Measurements from ENCODE around the gene ZNF280B. TPM values are rescaled to one million over a fixed set of nuclear protein-coding genes. Genes with fewer than 3 reads are reported as not detected.

ZNF280B gene
- polyA plus RNA-seq, 1 donor (not counting 4 experiments of a cell fraction or from before 2014, with no cell fraction given), result 0.04 TPM

GRCh38 chr22:22550789-22551434 is 42.4 kb upstream of the ZNF280B start:
- dilution Hi-C loops (cut with MboI; ENCODE audit: extremely low pct_ligation_motif_present, low sequenced_read_pairs), result no loop called here
- Histone ChIP-seq H3K27me3 (ENCODE audit: control insufficient read depth, extremely low read depth, insufficient read depth, low read length) (no peaks in the 10 kb centered on the region), H3K9me1 (ENCODE audit: control insufficient read depth, extremely low read depth, insufficient read depth, low read length) (no peaks in the 10 kb centered on the region), H4K20me1 (ENCODE audit: control insufficient read depth, extremely low read depth, insufficient read depth, low read length) (no peaks in the 10 kb centered on the region), H3K36me3 (ENCODE audit: control insufficient read depth in 2 of 2, extremely low read depth in 1 of 2, insufficient read depth in 2 of 2, low read length in 2 of 2) (no peaks in the 10 kb centered on the region), H2AFZ (ENCODE audit: control insufficient read depth, low read length) (no peak overlapping the region), H3K79me2 (ENCODE audit: control insufficient read depth, insufficient read depth, low read length) (no peaks in the 10 kb centered on the region), H3K4me3 (ENCODE audit: control insufficient read depth in 2 of 3, extremely low read depth in 1 of 3, insufficient read depth in 2 of 3, low read depth in 1 of 3, low read length in 3 of 3) (no peak overlapping the region), H3K27ac (ENCODE audit: control insufficient read depth, insufficient read depth, low read length) (no peak overlapping the region), H3K4me1 (ENCODE audit: control insufficient read depth, extremely low read depth, insufficient read depth, low read length) (no peaks in the 10 kb centered on the region), H3K4me2 (ENCODE audit: control insufficient read depth, extremely low read depth, insufficient read depth, low read depth, low read length) (no peak overlapping the region), H3K9ac (ENCODE audit: control insufficient read depth, extremely low read depth, insufficient read depth, low read length) (no peak overlapping the region), H3K9me3 (ENCODE audit: control insufficient read depth, low read depth, low read length) (no peaks in the 10 kb centered on the region)
- no peak for FAIRE-seq
- DNase-seq (ENCODE audit: low read depth, low spot score), result no peak
- TF ChIP-seq, protein P1, sequence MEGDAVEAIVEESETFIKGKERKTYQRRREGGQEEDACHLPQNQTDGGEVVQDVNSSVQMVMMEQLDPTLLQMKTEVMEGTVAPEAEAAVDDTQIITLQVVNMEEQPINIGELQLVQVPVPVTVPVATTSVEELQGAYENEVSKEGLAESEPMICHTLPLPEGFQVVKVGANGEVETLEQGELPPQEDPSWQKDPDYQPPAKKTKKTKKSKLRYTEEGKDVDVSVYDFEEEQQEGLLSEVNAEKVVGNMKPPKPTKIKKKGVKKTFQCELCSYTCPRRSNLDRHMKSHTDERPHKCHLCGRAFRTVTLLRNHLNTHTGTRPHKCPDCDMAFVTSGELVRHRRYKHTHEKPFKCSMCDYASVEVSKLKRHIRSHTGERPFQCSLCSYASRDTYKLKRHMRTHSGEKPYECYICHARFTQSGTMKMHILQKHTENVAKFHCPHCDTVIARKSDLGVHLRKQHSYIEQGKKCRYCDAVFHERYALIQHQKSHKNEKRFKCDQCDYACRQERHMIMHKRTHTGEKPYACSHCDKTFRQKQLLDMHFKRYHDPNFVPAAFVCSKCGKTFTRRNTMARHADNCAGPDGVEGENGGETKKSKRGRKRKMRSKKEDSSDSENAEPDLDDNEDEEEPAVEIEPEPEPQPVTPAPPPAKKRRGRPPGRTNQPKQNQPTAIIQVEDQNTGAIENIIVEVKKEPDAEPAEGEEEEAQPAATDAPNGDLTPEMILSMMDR (optimal IDR thresholded peaks at IDR 0.05 in 1 of 3, IDR thresholded peaks at IDR 0.05 in 1 of 3, conservative IDR thresholded peaks at IDR 0.05 in 1 of 3; ENCODE audit: extremely low read depth in 1 of 3, insufficient read depth in 2 of 3, low read length in 3 of 3), result no peak
- TF ChIP-seq EZH2 (IDR thresholded peaks at IDR 0.05; ENCODE audit: low read length), result no peak

GRCh38 chr22:22548910-22549309 is 40.4 kb upstream of the ZNF280B start:
- Histone ChIP-seq H4K20me1 (ENCODE audit: control insufficient read depth, extremely low read depth, insufficient read depth, low read length) (no peaks in the 10 kb centered on the region), H3K27me3 (ENCODE audit: control insufficient read depth, extremely low read depth, insufficient read depth, low read length) (no peaks in the 10 kb centered on the region), H3K4me1 (ENCODE audit: control insufficient read depth, extremely low read depth, insufficient read depth, low read length) (no peaks in the 10 kb centered on the region), H3K9me3 (ENCODE audit: control insufficient read depth, low read depth, low read length) (no peaks in the 10 kb centered on the region), H3K9ac (ENCODE audit: control insufficient read depth, extremely low read depth, insufficient read depth, low read length) (no peak overlapping the region), H2AFZ (ENCODE audit: control insufficient read depth, low read length) (no peak overlapping the region), H3K36me3 (ENCODE audit: control insufficient read depth in 2 of 2, extremely low read depth in 1 of 2, insufficient read depth in 2 of 2, low read length in 2 of 2) (no peaks in the 10 kb centered on the region), H3K9me1 (ENCODE audit: control insufficient read depth, extremely low read depth, insufficient read depth, low read length) (no peaks in the 10 kb centered on the region), H3K4me2 (ENCODE audit: control insufficient read depth, extremely low read depth, insufficient read depth, low read depth, low read length) (no peak overlapping the region), H3K27ac (ENCODE audit: control insufficient read depth, insufficient read depth, low read length) (no peak overlapping the region), H3K4me3 (ENCODE audit: control insufficient read depth in 2 of 3, extremely low read depth in 1 of 3, insufficient read depth in 2 of 3, low read depth in 1 of 3, low read length in 3 of 3) (no peak overlapping the region), H3K79me2 (ENCODE audit: control insufficient read depth, insufficient read depth, low read length) (no peaks in the 10 kb centered on the region)
- DNase-seq (ENCODE audit: low read depth, low spot score), result no peak
- FAIRE-seq, result no peak
- TF ChIP-seq, protein P1 (optimal IDR thresholded peaks at IDR 0.05 in 1 of 3, IDR thresholded peaks at IDR 0.05 in 1 of 3, conservative IDR thresholded peaks at IDR 0.05 in 1 of 3; ENCODE audit: extremely low read depth in 1 of 3, insufficient read depth in 2 of 3, low read length in 3 of 3), result no peak
- no peak for TF ChIP-seq EZH2 (IDR thresholded peaks at IDR 0.05; ENCODE audit: low read length)
- dilution Hi-C loops (cut with MboI; ENCODE audit: extremely low pct_ligation_motif_present, low sequenced_read_pairs), result no loop called here

Measured in keratinocyte (primary cell).